Breast epithelium (tissue), 4 donors: ENCODE results near the gene ACTR2. TPM values are rescaled to one million over a fixed set of nuclear protein-coding genes. Genes with fewer than 3 reads are reported as not detected.
"Not testable (repeated sequence)": the region's sequence is repeated elsewhere in the genome, so short reads cannot be mapped to it uniquely, and the experiment has no call there.

Experiments used
- DNase-seq, 2 donors: peaks; one replicate each; pipeline ENCODE4 v3.0.0-alpha.2; 2019; ENCODE audit warnings: low spot score in 2 of 2
- H3K27ac ChIP-seq, 2 donors: fragments of 200-600 bp; sonication (generic) in 1 of 2; one replicate each; pipeline ENCODE4 v1.5.1; 2016 to 2019; ENCODE audit warnings: mild to moderate bottlenecking in 1 of 2
- H3K27me3 ChIP-seq, 2 donors: fragments of 200-600 bp; sonication (generic) in 1 of 2; one replicate each; pipeline versions ENCODE4 v1.5.1 to v1.6.0; 2017 to 2019; ENCODE audit warnings: control low read depth in 1 of 2, mild to moderate bottlenecking in 1 of 2
- H3K36me3 ChIP-seq: fragments of 200-600 bp; one replicate; pipeline ENCODE4 v1.5.1; 2019
- H3K4me1 ChIP-seq, 2 donors: fragments of 200-600 bp; sonication (generic); one replicate each; pipeline ENCODE4 v1.5.1; 2016 to 2019; ENCODE audit warnings: control low read depth in 1 of 2
- H3K4me3 ChIP-seq, 3 donors: fragments of 200-600 bp; sonication (generic); 1 replicate in 2 of 3; 2 replicates in 1 of 3; pipeline ENCODE4 v1.5.1; 2016 to 2019; ENCODE audit warnings: mild to moderate bottlenecking in 3 of 3, moderate library complexity in 2 of 3
- H3K9me3 ChIP-seq, 2 donors: fragments of 200-600 bp; sonication (generic) in 1 of 2; one replicate each; pipeline ENCODE4 v1.5.1; 2016 to 2019; ENCODE audit warnings: control low read depth in 1 of 2
- POLR2A ChIP-seq: fragments of 450-650 bp; IDR thresholded peaks from one replicate; pipeline ENCODE4 v1.6.1; 2016; ENCODE audit warnings: antibody characterized with exemption, mild to moderate bottlenecking, moderate library complexity
- POLR2AphosphoS5 ChIP-seq, 3 donors: sonication (generic); formaldehyde crosslinking; IDR thresholded peaks; one replicate each; pipeline ENCODE4 v1.6.1; 2017; ENCODE audit warnings: antibody characterized with exemption in 3 of 3
- intact Hi-C: fragments of 100-400 bp; cut with DNase I; formaldehyde crosslinking; loops from one replicate; pipeline ENCODE4 v1.15.1; 2023; ENCODE audit warnings: low total_unique reads
- total RNA-seq, 3 donors: library from RNA; depleted of rRNA; stranded (reverse); fragments of >200 nt; gene quantifications; one replicate each; pipeline ENCODE4 v1.1.0, GENCODE V29; 2016
- TF ChIP-seq, protein P1 (sequence below), 3 donors: fragments of 450-650 bp; IDR thresholded peaks; one replicate each; pipeline ENCODE4 v1.5.1; 2016 to 2017; ENCODE audit warnings: antibody characterized with exemption in 3 of 3, mild to moderate bottlenecking in 3 of 3, moderate library complexity in 3 of 3

The ACTR2 gene
- 10 to 100 TPM; 74.7 to 98.4 (median 75.1) TPM for total RNA-seq

DNA sequence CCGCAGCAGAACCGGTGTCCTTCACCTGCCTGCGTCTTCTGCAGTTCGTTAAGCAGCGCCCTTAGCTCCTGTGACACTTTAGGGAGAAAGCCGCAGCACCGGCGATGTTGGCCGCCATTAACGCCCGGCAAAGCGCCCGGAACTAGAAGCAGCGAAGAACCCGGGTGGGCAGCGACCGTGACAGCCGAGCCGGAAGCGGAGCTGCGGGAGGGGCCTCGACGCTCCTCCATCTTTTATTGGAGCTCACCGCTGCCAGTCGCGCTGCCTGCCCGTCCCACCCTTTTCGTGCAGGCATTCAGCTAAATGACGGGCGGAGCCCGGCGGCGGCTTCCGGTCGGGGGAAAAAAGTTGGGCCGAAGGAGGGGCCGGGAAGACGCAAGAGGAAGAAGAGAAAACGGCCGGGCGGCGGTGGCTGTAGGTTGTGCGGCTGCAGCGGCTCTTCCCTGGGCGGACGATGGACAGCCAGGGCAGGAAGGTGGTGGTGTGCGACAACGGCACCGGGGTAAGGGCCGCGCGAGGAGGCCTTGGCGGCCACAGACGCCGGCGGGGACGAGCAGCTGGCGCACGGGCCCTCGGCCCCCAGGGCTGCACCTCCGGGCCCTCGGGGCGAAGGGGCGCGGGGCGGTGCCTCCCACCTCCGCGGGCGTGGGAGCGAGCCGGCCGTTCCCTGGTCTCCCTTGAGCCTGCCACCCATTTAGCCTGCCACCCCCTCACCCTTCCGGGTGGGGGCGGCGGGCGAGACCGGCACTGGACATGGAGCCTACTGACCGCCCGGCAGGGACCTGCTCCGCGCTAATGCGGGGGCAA lies at the start of gene ACTR2:
TSS of gene ACTR2 (plus strand) at position 376 of the 807 bp plus-strand sequence. CDS start at position 455, 79 bp downstream.
- TF ChIP-seq, protein P1, sequence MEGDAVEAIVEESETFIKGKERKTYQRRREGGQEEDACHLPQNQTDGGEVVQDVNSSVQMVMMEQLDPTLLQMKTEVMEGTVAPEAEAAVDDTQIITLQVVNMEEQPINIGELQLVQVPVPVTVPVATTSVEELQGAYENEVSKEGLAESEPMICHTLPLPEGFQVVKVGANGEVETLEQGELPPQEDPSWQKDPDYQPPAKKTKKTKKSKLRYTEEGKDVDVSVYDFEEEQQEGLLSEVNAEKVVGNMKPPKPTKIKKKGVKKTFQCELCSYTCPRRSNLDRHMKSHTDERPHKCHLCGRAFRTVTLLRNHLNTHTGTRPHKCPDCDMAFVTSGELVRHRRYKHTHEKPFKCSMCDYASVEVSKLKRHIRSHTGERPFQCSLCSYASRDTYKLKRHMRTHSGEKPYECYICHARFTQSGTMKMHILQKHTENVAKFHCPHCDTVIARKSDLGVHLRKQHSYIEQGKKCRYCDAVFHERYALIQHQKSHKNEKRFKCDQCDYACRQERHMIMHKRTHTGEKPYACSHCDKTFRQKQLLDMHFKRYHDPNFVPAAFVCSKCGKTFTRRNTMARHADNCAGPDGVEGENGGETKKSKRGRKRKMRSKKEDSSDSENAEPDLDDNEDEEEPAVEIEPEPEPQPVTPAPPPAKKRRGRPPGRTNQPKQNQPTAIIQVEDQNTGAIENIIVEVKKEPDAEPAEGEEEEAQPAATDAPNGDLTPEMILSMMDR (IDR thresholded peaks at IDR 0.05), result peak in 1 of 3 donors; percentile 19
- TF ChIP-seq POLR2A (peak; percentile 61), POLR2AphosphoS5 (IDR thresholded peaks at IDR 0.05) (peak in 2 of 3 donors; percentile 52 to 74)
- DNase-seq, result peak; percentile 94 to 95
- Histone ChIP-seq H3K36me3 (no peaks in the 10 kb centered on the region), H3K9me3 (no peaks in the 10 kb centered on the region), H3K4me3 (peak within 1 kb of the TSS; percentile 94 to 100 (median 95)), H3K27ac (peak within 1 kb of the TSS; percentile 98 to 99), H3K27me3 (no peaks in the 10 kb centered on the region), H3K4me1 (peaks cover 0 to 7% of the 10 kb centered on the region in 2 donors)
- intact Hi-C loops, result no loop called here

DNA sequence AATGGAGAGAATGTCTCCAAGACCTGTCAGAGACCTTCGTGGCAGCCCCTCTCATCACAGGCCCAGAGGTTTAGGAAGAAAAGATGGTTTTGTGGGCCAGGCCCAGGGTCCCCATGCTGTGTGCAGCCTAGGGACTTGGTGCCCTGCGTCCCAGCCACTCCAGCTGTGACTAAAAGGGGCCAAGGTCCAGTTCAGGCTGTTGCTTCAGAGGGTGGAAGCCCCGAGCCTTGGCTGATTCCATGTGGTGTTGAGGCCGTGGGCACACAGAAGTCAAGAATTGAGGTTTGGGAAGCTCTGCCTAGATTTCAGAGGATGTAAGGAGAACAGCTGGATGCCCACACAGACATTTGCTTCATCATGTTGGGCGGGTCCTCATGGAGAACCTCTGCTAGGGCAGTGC lies 45.1 kb upstream of the ACTR2 start:
- TF ChIP-seq, protein P1 (IDR thresholded peaks at IDR 0.05), result no peak
- TF ChIP-seq POLR2AphosphoS5 (IDR thresholded peaks at IDR 0.05), result no peak
- no peak for TF ChIP-seq POLR2A
- H3K4me3 ChIP-seq, result no peak overlapping the region
- no peaks in the 10 kb centered on the region for H3K4me1 ChIP-seq
- intact Hi-C loops, result no loop called here
- no peak for DNase-seq
- H3K9me3 ChIP-seq, result no peaks in the 10 kb centered on the region
- no peak overlapping the region for H3K27ac ChIP-seq
- H3K36me3 ChIP-seq, result no peaks in the 10 kb centered on the region
- H3K27me3 ChIP-seq, result no peaks in the 10 kb centered on the region

DNA sequence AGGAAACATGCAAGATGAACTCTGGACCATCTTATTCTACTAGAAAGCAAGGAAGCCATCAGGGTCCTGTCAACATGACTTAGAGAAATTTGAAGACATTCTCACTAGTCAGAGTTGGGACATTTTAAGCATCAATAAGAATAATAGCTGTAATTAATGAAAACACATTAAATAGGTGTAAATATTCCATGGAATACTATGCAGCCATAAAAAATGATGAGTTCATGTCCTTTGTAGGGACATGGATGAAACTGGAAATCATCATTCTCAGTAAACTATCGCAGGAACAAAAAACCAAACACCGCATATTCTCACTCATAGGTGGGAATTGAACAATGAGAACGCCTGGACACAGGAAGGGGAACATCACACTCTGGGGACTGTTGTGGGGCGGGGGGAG lies 44.2 kb upstream of the ACTR2 start:
- H3K36me3 ChIP-seq, H3K9me3 ChIP-seq, H3K4me3 ChIP-seq, H3K27ac ChIP-seq, H3K27me3 ChIP-seq, DNase-seq, intact Hi-C loops, H3K4me1 ChIP-seq: not testable (repeated sequence)

DNA sequence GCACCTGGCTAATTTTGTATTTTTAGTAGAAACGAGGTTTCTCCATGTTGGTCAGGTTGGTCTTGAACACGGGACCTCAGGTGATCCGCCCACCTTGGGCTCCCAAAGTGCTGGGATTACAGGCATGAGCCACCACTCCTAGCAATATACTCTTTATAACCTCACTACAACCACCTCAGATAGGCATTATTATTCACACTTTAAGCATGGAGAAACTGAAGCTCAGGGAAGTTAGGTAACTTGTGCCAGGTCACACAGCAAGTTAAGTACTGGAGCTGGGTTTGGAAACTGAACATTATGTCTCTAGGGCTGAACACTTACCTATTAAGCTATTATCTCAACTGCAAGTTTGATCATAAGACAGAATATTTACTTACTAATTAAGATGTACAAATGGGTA lies 42.6 kb upstream of the ACTR2 start:
- Histone ChIP-seq H3K9me3 (no peaks in the 10 kb centered on the region), H3K27ac (no peak overlapping the region), H3K4me3 (no peak overlapping the region), H3K36me3 (no peaks in the 10 kb centered on the region), H3K27me3 (no peaks in the 10 kb centered on the region), H3K4me1 (no peaks in the 10 kb centered on the region)
- no peak for DNase-seq
- intact Hi-C loops, result no loop called here
- TF ChIP-seq, protein P1 (IDR thresholded peaks at IDR 0.05), result no peak
- TF ChIP-seq POLR2A (no peak), POLR2AphosphoS5 (IDR thresholded peaks at IDR 0.05) (no peak)

DNA sequence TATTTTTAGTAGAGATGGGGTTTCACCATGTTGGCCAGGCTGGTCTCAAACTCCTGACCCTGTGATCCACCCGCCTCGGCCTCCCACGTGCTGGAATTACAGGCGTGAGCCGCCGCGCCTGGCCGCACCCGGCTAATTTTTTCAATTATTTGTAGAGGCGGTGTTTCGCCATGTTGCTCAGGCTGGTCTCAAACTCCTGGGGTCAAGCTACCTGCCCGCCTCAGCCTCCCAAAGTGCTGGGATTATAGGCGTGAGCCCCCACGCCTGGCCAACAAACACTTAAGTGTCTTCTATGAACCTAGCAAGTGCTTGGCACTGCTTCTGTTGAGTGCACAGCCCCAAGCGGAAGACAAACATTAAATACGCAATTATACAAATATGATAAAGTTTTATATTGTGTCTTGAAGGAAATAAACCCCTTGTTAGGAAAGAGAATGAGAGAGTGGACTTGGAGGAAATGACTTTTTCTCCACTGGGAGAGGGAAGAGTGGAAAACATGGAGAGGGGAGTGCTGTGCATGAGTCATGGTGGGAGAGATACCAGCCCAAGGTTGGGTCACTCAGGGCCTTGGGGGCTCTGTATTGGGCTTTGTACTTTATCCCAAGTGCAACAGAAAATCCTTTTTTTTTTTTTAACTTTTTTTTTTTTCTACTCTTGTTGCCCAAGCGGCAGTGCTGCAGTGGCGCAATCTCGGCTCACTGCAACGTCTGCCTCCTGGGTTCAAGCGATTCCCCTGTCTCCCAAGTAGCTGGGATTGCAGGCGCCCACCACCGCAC lies 41.4 kb upstream of the ACTR2 start:
- intact Hi-C loops, result no loop called here
- H3K36me3 ChIP-seq, result no peaks in the 10 kb centered on the region
- no peaks in the 10 kb centered on the region for H3K9me3 ChIP-seq
- H3K4me3 ChIP-seq, result no peak overlapping the region
- DNase-seq, result no peak
- H3K27me3 ChIP-seq, result no peaks in the 10 kb centered on the region
- H3K4me1 ChIP-seq, result no peaks in the 10 kb centered on the region
- TF ChIP-seq, protein P1 (IDR thresholded peaks at IDR 0.05), result no peak
- TF ChIP-seq POLR2A (no peak), POLR2AphosphoS5 (IDR thresholded peaks at IDR 0.05) (no peak)
- H3K27ac ChIP-seq, result no peak overlapping the region
